Activated CD4-positive, alpha-beta T cell treated with anti-CD3 and anti-CD28 coated beads for 36 hours (primary cell): ENCODE measurements around the gene PIGR. TPM values are rescaled to one million over a fixed set of nuclear protein-coding genes. Genes with fewer than 3 reads are reported as not detected.

Experiments
- ATAC-seq: fragments of 200-7000 bp; cut with Tn5 transposase; one replicate; pipeline ENCODE4 v1.10.0; 2021; ENCODE audit warnings: mild to moderate bottlenecking, moderate library complexity
- CTCF ChIA-PET: fragments of 350-600 bp; sonication (Branson Sonifier 250); formaldehyde crosslinking; loops from one replicate; lab custom pipeline; 2021; ENCODE audit warnings: antibody characterized with exemption; lab: Charles Lee
- POLR2A ChIA-PET: fragments of 350-600 bp; sonication (Branson Sonifier 250); formaldehyde crosslinking; loops from one replicate; lab custom pipeline; 2021; ENCODE audit warnings: antibody characterized with exemption, inconsistent platforms; lab: Charles Lee
- DNase-seq: peaks from one replicate; pipeline ENCODE4 v3.0.0-alpha.2; 2020
- H3K27ac Mint-ChIP-seq: one replicate; pipeline ENCODE4 v1.8.0; 2021; ENCODE audit warnings: mixed read lengths
- H3K27me3 Mint-ChIP-seq: one replicate; pipeline ENCODE4 v1.8.0; 2021; ENCODE audit warnings: mixed read lengths
- H3K36me3 Mint-ChIP-seq: one replicate; pipeline ENCODE4 v1.8.0; 2021; ENCODE audit warnings: low read depth, mixed read lengths
- H3K4me1 Mint-ChIP-seq: one replicate; pipeline ENCODE4 v1.8.0; 2021; ENCODE audit warnings: mixed read lengths
- H3K4me3 Mint-ChIP-seq: one replicate; pipeline ENCODE4 v1.8.0; 2021; ENCODE audit warnings: mild to moderate bottlenecking, moderate library complexity, mixed read lengths
- H3K9me3 Mint-ChIP-seq: one replicate; pipeline ENCODE4 v1.8.0; 2021; ENCODE audit warnings: low read depth, mixed read lengths
- intact Hi-C, 2 experiments: fragments of 100-400 bp; cut with DNase I in 1 of 2; cut with micrococcal nuclease in 1 of 2; formaldehyde crosslinking; loops; one replicate each; pipeline versions ENCODE4 v1.14.2 to v1.15.1; 2022 to 2024; cut with DNase I, micrococcal nuclease
- total RNA-seq, 2 experiments: library from RNA; stranded (reverse); gene quantifications; one replicate each; pipeline ENCODE4 v1.2.3, GENCODE V29; 2021

PIGR gene
- total RNA-seq, 2 experiments from 2014 or later = 0.07 to 0.54 TPM

- Mint-ChIP-seq H3K27ac (no peak overlapping the region), H3K9me3 (no peaks in the 10 kb centered on the region), H3K36me3 (peaks cover 13% of the 10 kb centered on the region), H3K4me1 (peaks cover 30% of the 10 kb centered on the region), H3K4me3 (no peak overlapping the region), H3K27me3 (no peaks in the 10 kb centered on the region)
- CTCF ChIA-PET = interaction anchor here (1.3 to 12.9 kb wide), 8 partner anchors 7 to 198 kb away, joined by 3 to 200 read pairs (median 16); no protein-coding TSS in a partner anchor
- peak; percentile 62 for ATAC-seq
- intact Hi-C loops = loop anchor here in 1 of 2 experiments (10.0 kb wide), 1 partner anchor 402 kb away; the partner anchor contains the start of gene CD55
- POLR2A ChIA-PET = no interaction called here
- DNase-seq = peak; percentile 84
These were observed 23.0 kb downstream of the PIGR start for GRCh38 chr1:206923009-206923960.

- Mint-ChIP-seq H3K9me3 (no peaks in the 10 kb centered on the region), H3K4me1 (peaks cover 31% of the 10 kb centered on the region), H3K36me3 (peaks cover 19% of the 10 kb centered on the region), H3K4me3 (no peak overlapping the region), H3K27me3 (no peaks in the 10 kb centered on the region), H3K27ac (no peak overlapping the region)
- DNase-seq = peak; percentile 32
- ChIA-PET CTCF (interaction anchor here (0.5 to 12.9 kb wide), 15 partner anchors 8 to 575 kb away, joined by 3 to 306 read pairs (median 4); partner anchors contain the start of genes EIF2D and IL20), POLR2A (no interaction called here)
- ATAC-seq = no peak
- intact Hi-C loops = loop anchor here in 1 of 2 experiments (10.0 kb wide), 1 partner anchor 402 kb away; the partner anchor contains the start of gene CD55
These were observed 23.7 kb downstream of the PIGR start for GRCh38 chr1:206922524-206922923.

GRCh38 chr1:206921772-206922265 lies 24.4 kb downstream of the PIGR start, which contains the start of gene FCMR:
TSS of gene FCMR (minus strand) at chr1:206921941. CDS start at chr1:206921854, 87 bp downstream.
- Mint-ChIP-seq H3K4me3 (no peak within 1 kb of the TSS), H3K4me1 (peaks cover 34% of the 10 kb centered on the region), H3K9me3 (no peaks in the 10 kb centered on the region), H3K27me3 (no peaks in the 10 kb centered on the region), H3K27ac (no peak within 1 kb of the TSS), H3K36me3 (peaks cover 22% of the 10 kb centered on the region)
- ATAC-seq (peak; percentile 10), DNase-seq (peak; percentile 50)
- CTCF ChIA-PET = interaction anchor here (0.6 to 12.9 kb wide), 24 partner anchors 9 to 576 kb away, joined by 3 to 306 read pairs (median 3); partner anchors contain the start of genes EIF2D, IL20 and PFKFB2
- intact Hi-C loops = loop anchor here in 1 of 2 experiments (10.0 kb wide), 1 partner anchor 403 kb away; the partner anchor contains the start of gene CD55
- POLR2A ChIA-PET = interaction anchor here (1.5 kb wide), 1 partner anchor 25 kb away, joined by 4 read pairs; the partner anchor contains the start of gene IL24

GRCh38 chr1:206918076-206918475 lies 28.2 kb downstream of the PIGR start:
- H3K4me1 Mint-ChIP-seq = peaks cover 71% of the 10 kb centered on the region
- POLR2A ChIA-PET = interaction anchor here (0.7 to 1.3 kb wide), 2 partner anchors 114 to 358 kb away, joined by 3 read pairs; no protein-coding TSS in a partner anchor
- peak overlapping the region; percentile 73 for H3K27ac Mint-ChIP-seq

GRCh38 chr1:206916000-206916709 lies 30.1 kb downstream of the PIGR start:
- Mint-ChIP-seq H3K36me3 (peaks cover 49% of the 10 kb centered on the region), H3K9me3 (no peaks in the 10 kb centered on the region), H3K27me3 (no peaks in the 10 kb centered on the region), H3K27ac (peak overlapping the region; percentile 73), H3K4me1 (peaks cover 89% of the 10 kb centered on the region), H3K4me3 (peak overlapping the region; percentile 54)
- POLR2A ChIA-PET = no interaction called here
- CTCF ChIA-PET = interaction anchor here (0.7 to 12.9 kb wide), 14 partner anchors 10 to 281 kb away, joined by 3 to 306 read pairs (median 4); partner anchors contain the start of gene IL20
- ATAC-seq (peak; percentile 20), DNase-seq (no peak)
- intact Hi-C loops = loop anchor here in 1 of 2 experiments (10.0 kb wide), 1 partner anchor 441 kb away; the partner anchor contains the start of gene IKBKE

More at GRCh38 chr1:206918076-206918475, 28.2 kb downstream of the PIGR start:
- H3K36me3 Mint-ChIP-seq = peaks cover 40% of the 10 kb centered on the region
- intact Hi-C loops = loop anchor here in 1 of 2 experiments (10.0 kb wide), 1 partner anchor 443 kb away; the partner anchor contains the start of gene IKBKE
- CTCF ChIA-PET = interaction anchor here (1.0 to 12.9 kb wide), 14 partner anchors 9 to 439 kb away, joined by 3 to 306 read pairs (median 7); partner anchors contain the start of gene IL20
- ATAC-seq (no peak), DNase-seq (no peak)
- no peaks in the 10 kb centered on the region for H3K27me3 Mint-ChIP-seq
- no peaks in the 10 kb centered on the region for H3K9me3 Mint-ChIP-seq
- peak overlapping the region; percentile 54 for H3K4me3 Mint-ChIP-seq

- intact Hi-C loops = loop anchor here in 1 of 2 experiments (10.0 kb wide), 1 partner anchor 440 kb away; the partner anchor contains the start of gene IKBKE
- CTCF ChIA-PET = interaction anchor here (0.6 to 12.9 kb wide), 9 partner anchors 15 to 425 kb away, joined by 3 to 306 read pairs (median 41); partner anchors contain the start of gene IL20
- DNase-seq = no peak
- Mint-ChIP-seq H3K27ac (peak overlapping the region; percentile 73), H3K4me1 (peaks cover 89% of the 10 kb centered on the region), H3K36me3 (peaks cover 42% of the 10 kb centered on the region), H3K9me3 (no peaks in the 10 kb centered on the region), H3K4me3 (peak overlapping the region; percentile 54), H3K27me3 (no peaks in the 10 kb centered on the region)
- POLR2A ChIA-PET = no interaction called here
- ATAC-seq = no peak
These were observed 31.1 kb downstream of the PIGR start for GRCh38 chr1:206915030-206915735.

GRCh38 chr1:206913766-206914537 lies 32.3 kb downstream of the PIGR start:
- DNase-seq (no peak), ATAC-seq (no peak)
- peak overlapping the region; percentile 16 for H3K27ac Mint-ChIP-seq
- no peaks in the 10 kb centered on the region for H3K27me3 Mint-ChIP-seq
- CTCF ChIA-PET = interaction anchor here (1.5 to 12.9 kb wide), 10 partner anchors 8 to 188 kb away, joined by 3 to 306 read pairs (median 64); partner anchors contain the start of genes FCMR and IL20
- H3K36me3 Mint-ChIP-seq = peaks cover 38% of the 10 kb centered on the region
- POLR2A ChIA-PET = no interaction called here
- no peaks in the 10 kb centered on the region for H3K9me3 Mint-ChIP-seq
- no peak overlapping the region for H3K4me3 Mint-ChIP-seq
- intact Hi-C loops = loop anchor here (1.0 to 10.0 kb wide), 4 partner anchors 19 to 439 kb away; partner anchors contain the start of gene IKBKE (in 1 of the 2)
- peaks cover 88% of the 10 kb centered on the region for H3K4me1 Mint-ChIP-seq

- POLR2A ChIA-PET = interaction anchor here (0.7 to 1.1 kb wide), 3 partner anchors 46 to 173 kb away, joined by 3 to 4 read pairs (median 3); no protein-coding TSS in a partner anchor
- CTCF ChIA-PET = interaction anchor here (0.5 to 12.9 kb wide), 69 partner anchors 9 to 433 kb away, joined by 3 to 306 read pairs (median 5); partner anchors contain the start of genes DYRK3, FCMR, IL10 and IL20
- Mint-ChIP-seq H3K36me3 (peaks cover 41% of the 10 kb centered on the region), H3K27ac (no peak overlapping the region), H3K9me3 (no peaks in the 10 kb centered on the region), H3K4me3 (no peak overlapping the region), H3K27me3 (no peaks in the 10 kb centered on the region), H3K4me1 (peaks cover 88% of the 10 kb centered on the region)
- intact Hi-C loops = loop anchor here (1.0 to 10.0 kb wide), 9 partner anchors 21 to 438 kb away; partner anchors contain the start of genes IKBKE (in 1 of the 2) and IL20 (in 1 of the 2)
- ATAC-seq (peak; percentile 39), DNase-seq (peak; percentile 76)
These were observed 33.7 kb downstream of the PIGR start for GRCh38 chr1:206912445-206913095.
